Measurements from ENCODE around the gene NAALADL2.
"Not testable (repeated sequence)": the region's sequence is repeated elsewhere in the genome, so short reads cannot be mapped to it uniquely, and the experiment has no call there.

Gene NAALADL2

GRCh38 chr3:175447521-175447920 is 588.4 kb downstream of the NAALADL2 start:
- DNase-seq: no peak

DNA sequence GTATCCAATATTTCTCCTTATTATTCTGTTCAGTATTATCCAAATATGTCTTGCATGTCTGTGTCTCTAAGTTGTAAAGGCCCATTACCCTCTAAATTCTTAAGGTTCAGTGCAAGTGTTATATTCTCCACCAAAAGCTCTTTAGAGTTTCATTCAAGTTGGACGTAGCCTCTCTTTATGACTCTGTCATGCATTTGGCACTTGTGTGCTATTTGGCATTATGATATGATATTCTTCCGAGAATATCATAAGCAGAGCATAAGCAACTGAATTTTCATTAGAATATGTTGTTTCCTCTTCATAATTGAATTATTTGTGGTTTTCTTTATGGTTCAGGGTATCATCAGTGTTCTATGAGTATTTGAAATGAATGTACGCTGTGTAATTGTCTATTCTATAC is 594.2 kb downstream of the NAALADL2 start:
- DNase-seq: no peak

GRCh38 chr3:175456466-175456865 is 597.3 kb downstream of the NAALADL2 start:
- no peak for DNase-seq

DNA sequence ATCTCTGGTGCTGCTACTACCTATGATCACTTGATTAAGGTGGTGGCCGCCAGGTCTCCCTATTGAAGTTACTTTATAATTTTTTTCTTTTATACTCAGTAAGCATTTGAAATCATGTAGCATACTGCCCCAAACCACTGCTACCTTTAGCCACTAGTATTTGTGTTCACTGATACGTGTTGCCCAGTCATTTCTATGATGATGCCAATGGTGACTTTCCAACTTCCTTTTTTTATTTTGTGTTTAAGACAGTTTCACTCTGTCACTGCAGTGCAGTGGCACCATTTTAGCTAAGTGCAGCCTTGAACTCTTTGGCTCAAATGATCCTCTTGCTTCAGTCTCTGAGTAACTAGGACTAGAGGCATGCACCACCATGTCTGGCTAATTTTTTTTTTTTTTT is 598.2 kb downstream of the NAALADL2 start:
- no peak for DNase-seq

GRCh38 chr3:175460849-175461399 is 601.8 kb downstream of the NAALADL2 start:
- DNase-seq: not testable (repeated sequence)

DNA sequence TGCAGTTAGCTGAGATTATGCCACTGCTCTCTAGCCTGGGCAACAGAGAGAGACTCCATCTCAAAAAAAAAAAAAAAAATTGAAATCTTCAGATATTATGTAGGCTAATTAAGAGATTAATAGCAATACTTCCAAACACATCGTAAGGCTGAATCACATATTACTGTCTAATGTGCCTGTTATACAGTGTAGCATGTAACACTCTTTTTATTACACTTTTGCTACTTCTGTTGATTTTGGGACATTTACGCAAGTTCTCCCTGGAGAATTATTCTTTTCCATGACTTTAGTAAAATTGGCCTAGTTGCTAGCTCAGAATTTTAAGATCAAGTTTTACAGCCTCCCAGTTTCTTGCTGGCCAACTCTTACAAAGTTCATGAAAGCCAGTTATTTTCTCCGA is 605.2 kb downstream of the NAALADL2 start:
- no peak for DNase-seq

DNA sequence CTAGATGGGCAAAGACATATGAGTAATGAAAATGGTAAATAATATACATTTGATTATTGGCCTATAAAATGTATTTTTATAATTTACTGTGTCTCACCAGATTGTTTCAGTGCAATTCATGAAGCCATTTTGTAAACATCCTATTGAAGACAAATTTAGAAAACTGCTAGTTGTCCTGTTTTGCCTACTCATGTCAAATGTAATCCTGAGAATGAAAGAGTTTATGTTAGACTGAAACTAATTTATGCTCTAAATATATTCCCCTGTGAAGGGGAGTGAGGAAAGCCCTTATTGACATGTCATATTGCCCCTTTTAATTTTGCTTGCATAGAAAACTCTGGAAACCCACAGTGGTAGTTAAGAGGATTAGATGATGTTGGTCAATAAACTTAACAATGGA is 610.0 kb downstream of the NAALADL2 start:
- DNase-seq: no peak

GRCh38 chr3:175475765-175476164 is 616.6 kb downstream of the NAALADL2 start:
- no peak for DNase-seq

GRCh38 chr3:175476489-175476888 is 617.4 kb downstream of the NAALADL2 start:
- no peak for DNase-seq

DNA sequence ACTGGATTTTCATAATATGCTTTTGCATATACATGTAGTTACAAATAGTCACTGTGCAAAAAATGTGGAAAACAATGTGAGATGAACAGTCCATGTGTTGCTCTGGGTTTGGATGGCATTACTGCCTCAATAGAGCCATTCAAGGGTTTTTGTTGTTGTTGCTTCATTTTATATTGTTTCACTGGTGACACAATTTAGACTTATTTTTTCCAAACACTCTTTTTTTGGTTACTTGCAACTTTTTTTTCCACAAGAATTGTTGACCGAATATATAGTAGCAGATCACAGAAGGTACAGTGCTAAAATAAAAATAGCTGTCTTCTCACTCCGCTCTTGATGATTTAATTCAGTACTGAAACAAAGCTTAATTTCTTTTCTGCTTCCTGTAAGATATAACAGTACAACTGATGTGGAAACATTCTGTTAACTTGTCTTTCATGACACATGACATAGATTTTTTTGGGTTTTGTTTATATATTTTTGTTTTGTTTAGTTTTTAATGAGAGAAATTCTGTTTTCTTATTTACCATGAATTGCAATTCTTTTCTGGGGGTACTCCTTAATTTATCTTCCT is 618.6 kb downstream of the NAALADL2 start:
- DNase-seq: no peak

- no peak for DNase-seq
Measured at GRCh38 chr3:175478301-175478700, 619.2 kb downstream of the NAALADL2 start.

DNA sequence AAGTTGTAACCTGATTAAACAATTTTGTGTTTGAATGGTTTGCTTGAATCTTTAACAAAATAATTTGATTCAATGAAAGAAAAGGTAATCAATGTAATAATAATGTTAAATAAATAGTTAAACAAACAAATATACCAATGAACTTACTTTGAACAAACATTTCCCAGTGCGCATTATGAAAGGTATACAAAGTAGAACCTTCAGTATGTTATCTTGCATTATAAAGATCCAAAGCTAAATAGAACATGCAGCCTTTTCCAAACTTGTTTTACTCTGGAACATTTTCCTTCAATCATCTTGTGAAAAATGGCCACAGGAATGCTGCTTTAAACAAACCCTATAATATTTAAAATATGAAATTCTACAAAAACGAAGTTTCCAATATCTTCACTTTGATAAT is 620.0 kb downstream of the NAALADL2 start:
- DNase-seq: no peak

DNA sequence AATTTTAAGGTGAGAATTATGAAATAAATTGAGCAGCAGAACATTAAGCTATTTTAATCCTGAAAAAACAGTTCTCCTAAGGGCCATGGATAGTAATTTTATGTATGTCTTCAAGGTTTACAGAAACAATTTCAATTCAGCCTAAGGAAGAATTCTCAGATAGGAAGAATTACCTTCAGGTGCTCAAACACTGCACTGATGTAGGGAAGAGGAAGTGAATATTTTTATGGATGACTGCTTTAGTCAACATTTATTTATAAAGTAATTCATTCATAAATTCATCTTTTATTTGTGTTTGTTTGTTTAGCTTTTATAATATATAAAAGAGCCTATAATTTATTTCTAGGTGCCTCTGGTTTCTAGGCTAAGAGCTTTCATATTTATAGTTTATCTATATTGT is 620.7 kb downstream of the NAALADL2 start:
- DNase-seq: no peak

GRCh38 chr3:175484666-175485065 is 625.5 kb downstream of the NAALADL2 start:
- no peak for DNase-seq

GRCh38 chr3:175485436-175485835 is 626.3 kb downstream of the NAALADL2 start:
- no peak for DNase-seq

DNA sequence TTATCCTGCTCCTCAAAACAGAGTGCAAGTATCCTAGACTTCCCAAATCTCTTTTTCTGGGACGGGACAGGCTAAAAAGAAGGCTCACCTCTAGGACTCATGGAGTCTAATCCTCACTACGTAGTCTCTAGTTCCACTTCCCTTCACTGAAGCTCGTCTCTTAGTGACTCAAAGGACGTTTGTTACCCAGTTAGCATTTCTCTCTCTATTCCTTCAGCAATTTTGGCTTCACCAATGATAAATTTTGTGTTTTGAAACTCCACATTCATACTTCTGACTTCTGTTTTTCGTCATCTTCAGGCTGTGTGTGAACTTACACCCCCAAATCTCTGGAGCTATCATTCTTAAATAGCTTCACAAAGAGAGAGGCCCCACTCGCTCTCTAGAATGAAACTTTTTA is 627.1 kb downstream of the NAALADL2 start:
- DNase-seq: no peak

DNA sequence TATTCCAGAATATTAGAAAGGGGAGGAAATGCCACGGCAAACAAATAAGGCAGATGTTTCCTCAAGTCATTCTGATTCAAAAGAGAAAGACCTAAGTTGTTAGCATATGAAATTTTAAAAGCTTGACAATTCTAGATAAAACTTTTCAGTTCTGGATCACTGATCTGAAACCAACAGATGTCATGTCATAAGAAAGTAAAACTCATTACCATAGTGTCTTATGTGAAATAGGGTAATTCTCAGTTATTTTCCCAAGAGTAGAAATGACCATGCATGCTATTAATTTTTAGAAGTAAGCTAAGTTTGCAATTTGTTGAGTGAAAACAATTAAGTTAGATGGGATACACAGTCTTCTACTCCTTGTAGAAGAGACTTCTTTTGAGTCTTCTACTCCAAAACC is 630.3 kb downstream of the NAALADL2 start:
- DNase-seq: no peak

DNA sequence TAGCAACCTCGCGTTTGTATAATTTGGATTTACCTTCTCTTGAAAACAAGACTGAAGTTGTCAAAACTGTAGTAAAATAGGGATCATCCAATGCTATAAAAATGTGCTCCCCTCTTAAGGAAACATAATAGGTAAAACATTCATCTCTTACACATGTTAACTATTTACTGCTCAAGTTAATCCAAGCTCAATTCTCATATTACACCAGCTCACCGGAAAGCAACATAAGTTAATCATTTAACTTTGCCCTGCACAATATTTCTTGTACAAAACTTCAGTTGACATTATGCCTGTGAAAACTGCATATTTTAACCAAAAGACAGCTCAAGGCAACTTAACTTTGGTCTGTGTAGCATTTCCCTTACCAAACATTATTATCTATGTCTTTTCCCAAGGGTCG is 634.2 kb downstream of the NAALADL2 start:
- no peak for DNase-seq

DNA sequence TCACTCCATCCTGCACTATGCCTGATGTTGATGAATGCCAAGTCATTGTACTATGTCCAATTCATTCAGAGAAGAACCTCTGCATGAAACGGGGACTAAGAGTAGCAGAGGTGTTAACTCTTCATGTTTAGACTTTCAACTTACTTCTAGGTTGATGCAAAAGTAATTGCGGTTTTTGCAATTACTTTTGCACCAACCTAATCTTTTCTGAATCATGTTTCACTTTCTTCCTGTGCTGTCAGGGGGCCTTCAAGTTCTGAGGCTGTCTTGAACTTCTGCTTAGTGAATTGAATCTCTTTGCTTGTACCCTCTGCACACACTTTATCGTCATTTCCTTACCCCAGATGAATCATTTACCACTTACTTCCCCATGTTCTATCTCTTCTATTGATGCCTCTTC is 636.2 kb downstream of the NAALADL2 start:
- no peak for DNase-seq

DNA sequence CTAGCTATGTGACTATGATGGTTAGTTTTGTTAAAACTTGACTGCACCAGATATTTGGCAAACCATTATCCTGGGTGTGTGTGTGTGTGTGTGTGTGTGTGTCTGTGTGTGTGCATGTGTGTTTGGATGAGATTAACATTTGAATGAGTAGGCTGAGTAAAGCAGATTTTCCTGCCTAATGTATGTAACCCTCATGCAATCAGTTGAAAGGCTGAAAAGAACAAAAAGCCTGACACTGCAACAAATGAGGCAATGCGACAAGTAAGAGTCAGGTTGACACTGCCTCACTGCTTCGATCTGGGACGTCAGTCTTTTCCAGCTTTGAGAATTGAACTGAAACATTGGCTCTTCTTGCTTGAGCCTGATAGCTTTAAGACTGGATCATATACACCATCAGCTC is 643.0 kb downstream of the NAALADL2 start:
- no peak for DNase-seq

- DNase-seq: no peak
Measured at GRCh38 chr3:175511219-175511785, 652.2 kb downstream of the NAALADL2 start.

DNA sequence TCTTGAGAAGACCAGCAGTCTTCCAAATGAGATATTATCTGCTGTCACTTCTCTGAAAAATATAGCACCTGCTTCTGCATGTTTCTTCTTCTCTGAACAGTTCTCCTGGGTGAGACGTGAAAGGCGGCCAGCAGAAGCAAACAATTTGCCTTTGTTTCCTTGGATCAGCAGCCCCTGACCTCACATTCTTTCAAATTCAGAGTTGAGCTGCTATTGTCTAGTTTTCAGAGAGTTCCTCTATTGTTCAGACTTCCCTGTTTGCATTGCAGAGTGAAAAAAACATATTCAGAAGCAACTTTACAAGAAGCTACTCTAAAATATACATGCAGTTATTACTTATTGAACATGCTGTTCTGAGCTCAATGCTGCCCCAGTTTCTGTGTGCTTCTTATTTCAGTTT is 653.6 kb downstream of the NAALADL2 start:
- DNase-seq: no peak

GRCh38 chr3:175518459-175518858 is 659.3 kb downstream of the NAALADL2 start:
- DNase-seq: no peak

- DNase-seq: no peak
Measured at GRCh38 chr3:175521406-175521805, 662.3 kb downstream of the NAALADL2 start.

DNA sequence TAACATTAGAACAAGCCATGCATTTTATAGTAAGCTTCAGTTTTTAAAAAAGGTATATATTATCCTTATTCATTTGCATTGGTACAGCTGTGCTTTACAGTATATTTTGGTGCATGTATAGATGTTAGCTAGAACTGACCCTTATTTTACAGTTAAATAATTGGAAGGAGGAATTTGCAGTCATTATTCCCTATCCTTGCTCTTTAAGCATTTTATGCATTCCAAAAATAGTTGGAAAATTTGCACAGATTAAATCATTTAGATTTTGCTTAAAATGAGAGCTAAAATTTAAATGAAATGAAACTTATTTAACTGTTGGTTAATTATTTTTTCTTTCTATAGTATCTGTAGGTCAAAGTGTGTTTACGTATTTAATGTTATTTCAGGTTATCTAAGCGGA is 667.1 kb downstream of the NAALADL2 start:
- DNase-seq: no peak
